AG04450 (cell line): Measurements from ENCODE around the gene CAMTA2. TPM values are rescaled to one million over a fixed set of nuclear protein-coding genes. Genes with fewer than 3 reads are reported as not detected.
A peak's percentile ranks its signal among the peaks of the same experiment; 100 is the strongest.

ENCODE experiments used
- CTCF ChIA-PET: fragments of 300-600, 350-600 bp; formaldehyde crosslinking; extraction: SDS; loops from one replicate; lab custom pipeline; 2022; ENCODE audit warnings: antibody characterized with exemption, inconsistent platforms; lab: Charles Lee
- POLR2A ChIA-PET: fragments of 350-600 bp; formaldehyde crosslinking; extraction: SDS; loops from one replicate; lab custom pipeline; 2021; ENCODE audit warnings: antibody characterized with exemption, inconsistent platforms; lab: Yijun Ruan, JAX
- DNase-seq: peaks from one replicate; pipeline ENCODE4 v3.0.0-alpha.2; 2011; ENCODE audit warnings: low read depth, low spot score
- H3K27ac ChIP-seq: one replicate; pipeline ENCODE4 v1.5.1; 2012; ENCODE audit warnings: low read depth, low read length, control low read depth
- H3K27me3 ChIP-seq: one replicate; pipeline ENCODE4 v1.6.0; 2012; ENCODE audit warnings: low read length; ENCODE audit not compliant: control insufficient read depth, insufficient read depth
- H3K4me3 ChIP-seq: 2 replicates; pipeline ENCODE4 v1.5.1; 2011; ENCODE audit warnings: mild to moderate bottlenecking, low read depth, low read length, control low read depth
- H3K9me3 ChIP-seq: 2 replicates; pipeline ENCODE4 v1.5.1; 2012; ENCODE audit warnings: low read length; ENCODE audit not compliant: control insufficient read depth, insufficient read depth
- polyA plus RNA-seq: library from polyadenylated mRNA; depleted of rRNA; stranded (reverse); fragments of >200 nt; gene quantifications from 2 replicates; pipeline ENCODE4 v1.2.3, GENCODE V29; 2011
- TF ChIP-seq, protein P1 (sequence below): IDR thresholded peaks from 2 replicates; pipeline ENCODE4 v1.5.1; 2011; ENCODE audit warnings: low read depth, low read length, control low read depth, inconsistent platforms

CAMTA2 gene
- polyA plus RNA-seq, 1 experiment = 18.0 TPM

DNA sequence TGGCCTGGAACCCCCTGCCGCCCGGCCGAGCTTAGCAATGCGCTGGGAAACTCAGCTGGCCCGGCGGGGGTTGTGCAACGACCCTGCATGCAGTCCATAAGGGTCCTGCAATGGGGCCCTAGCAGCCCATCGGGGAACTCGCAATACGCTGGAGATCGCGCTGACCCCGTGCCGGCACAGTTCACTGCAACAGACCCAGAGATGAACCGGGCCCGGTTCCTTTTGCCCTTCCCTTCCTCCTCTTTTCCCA is 48.0 kb downstream of the CAMTA2 start:
- Histone ChIP-seq H3K4me3 (peak overlapping the region; percentile 92), H3K9me3 (no peaks in the 10 kb centered on the region; the same call in 1 of the 2 replicates), H3K27me3 (no peaks in the 10 kb centered on the region), H3K27ac (peak overlapping the region; percentile 67)
- ChIA-PET POLR2A (interaction anchor here (1.0 to 2.4 kb wide), 11 partner anchors 9 to 143 kb away, joined by 3 to 55 read pairs (median 6); partner anchors contain the start of genes ENO3, INCA1, KIF1C and PFN1), CTCF (interaction anchor here (0.6 to 2.8 kb wide), 5 partner anchors 16 to 315 kb away, joined by 3 to 25 read pairs (median 5); partner anchors contain the start of gene CAMTA2)
- TF ChIP-seq, protein P1, sequence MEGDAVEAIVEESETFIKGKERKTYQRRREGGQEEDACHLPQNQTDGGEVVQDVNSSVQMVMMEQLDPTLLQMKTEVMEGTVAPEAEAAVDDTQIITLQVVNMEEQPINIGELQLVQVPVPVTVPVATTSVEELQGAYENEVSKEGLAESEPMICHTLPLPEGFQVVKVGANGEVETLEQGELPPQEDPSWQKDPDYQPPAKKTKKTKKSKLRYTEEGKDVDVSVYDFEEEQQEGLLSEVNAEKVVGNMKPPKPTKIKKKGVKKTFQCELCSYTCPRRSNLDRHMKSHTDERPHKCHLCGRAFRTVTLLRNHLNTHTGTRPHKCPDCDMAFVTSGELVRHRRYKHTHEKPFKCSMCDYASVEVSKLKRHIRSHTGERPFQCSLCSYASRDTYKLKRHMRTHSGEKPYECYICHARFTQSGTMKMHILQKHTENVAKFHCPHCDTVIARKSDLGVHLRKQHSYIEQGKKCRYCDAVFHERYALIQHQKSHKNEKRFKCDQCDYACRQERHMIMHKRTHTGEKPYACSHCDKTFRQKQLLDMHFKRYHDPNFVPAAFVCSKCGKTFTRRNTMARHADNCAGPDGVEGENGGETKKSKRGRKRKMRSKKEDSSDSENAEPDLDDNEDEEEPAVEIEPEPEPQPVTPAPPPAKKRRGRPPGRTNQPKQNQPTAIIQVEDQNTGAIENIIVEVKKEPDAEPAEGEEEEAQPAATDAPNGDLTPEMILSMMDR = no peak
- DNase-seq = no peak

DNA sequence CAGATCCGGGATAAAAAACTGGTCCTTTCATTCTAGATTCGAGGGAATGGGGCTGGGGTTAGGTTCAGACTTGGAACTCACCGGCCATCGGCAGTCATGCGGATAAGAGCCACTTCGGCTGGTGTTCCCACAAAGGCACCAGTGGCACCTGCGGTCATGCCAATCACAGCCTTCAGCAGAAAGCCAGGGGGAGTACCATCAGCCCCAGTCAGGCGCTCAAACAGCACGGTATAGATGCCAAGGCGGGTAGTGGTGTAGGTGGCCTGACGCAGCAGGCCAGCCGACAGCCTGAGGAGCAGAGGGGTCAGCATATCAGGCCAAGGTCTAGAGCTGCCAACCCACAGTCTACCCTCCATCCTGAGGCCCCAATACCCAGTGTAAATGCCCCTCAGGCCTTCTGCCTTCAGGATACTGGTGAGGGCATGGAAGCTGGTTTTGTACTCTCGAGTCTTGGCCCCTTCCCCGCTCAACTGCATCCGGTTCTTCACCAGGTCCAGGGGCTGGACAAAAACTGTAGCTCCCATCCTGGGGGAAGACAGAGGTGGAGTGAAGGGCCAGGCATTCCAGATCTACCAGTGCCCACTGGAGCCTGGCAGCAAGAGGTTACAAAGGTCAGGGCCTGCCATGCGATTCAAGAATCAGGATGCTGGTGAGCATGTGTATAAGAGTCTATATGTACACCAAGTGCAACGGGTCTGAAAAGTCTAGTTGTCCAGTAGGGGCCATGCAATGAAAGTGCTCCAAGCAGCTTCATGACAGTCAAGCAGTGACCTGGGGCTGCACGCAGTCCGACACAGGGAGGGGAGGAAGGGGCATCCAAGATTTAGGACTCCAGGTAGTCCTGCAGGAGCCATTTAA is 48.6 kb downstream of the CAMTA2 start:
- TF ChIP-seq, protein P1 = no peak
- no peak for DNase-seq
- Histone ChIP-seq H3K27ac (peak overlapping the region; percentile 67), H3K4me3 (peak overlapping the region; percentile 92), H3K27me3 (no peaks in the 10 kb centered on the region), H3K9me3 (no peaks in the 10 kb centered on the region; the same call in 1 of the 2 replicates)
- POLR2A ChIA-PET = interaction anchor here (0.5 to 2.4 kb wide), 9 partner anchors 9 to 516 kb away, joined by 3 to 55 read pairs (median 8); partner anchors contain the start of genes ENO3, INCA1, KIF1C and PFN1
- CTCF ChIA-PET = interaction anchor here (1.1 to 2.8 kb wide), 3 partner anchors 15 to 49 kb away, joined by 5 to 25 read pairs (median 5); partner anchors contain the start of gene CAMTA2

DNA sequence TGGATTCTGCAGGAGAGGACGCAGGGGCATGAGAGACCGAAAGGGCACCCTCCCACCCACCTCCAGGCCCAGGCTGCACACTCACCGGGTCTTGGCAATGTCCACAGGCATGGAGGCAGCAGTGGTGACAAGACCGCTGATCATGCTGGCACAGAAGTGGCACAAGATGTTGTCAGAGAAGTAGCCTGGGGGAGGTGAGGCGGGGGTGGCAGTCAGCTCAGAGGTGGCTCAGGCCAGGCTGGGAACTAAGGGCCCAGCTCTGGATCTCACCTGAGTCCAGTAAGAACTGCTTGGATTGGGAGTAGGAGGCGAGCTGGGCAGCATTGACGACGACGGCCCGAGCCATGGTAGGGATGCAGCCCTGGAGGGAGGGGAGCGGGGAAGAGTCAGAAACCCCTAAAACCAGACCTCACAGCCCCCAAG is 49.4 kb downstream of the CAMTA2 start:
- no peaks in the 10 kb centered on the region for H3K27me3 ChIP-seq
- POLR2A ChIA-PET = interaction anchor here (2.4 kb wide), 1 partner anchor 60 kb away, joined by 15 read pairs; the partner anchor contains the start of genes INCA1 and KIF1C
- H3K4me3 ChIP-seq = no peak overlapping the region
- DNase-seq = no peak
- TF ChIP-seq, protein P1 = no peak
- CTCF ChIA-PET = interaction anchor here (2.8 kb wide), 1 partner anchor 29 kb away, joined by 25 read pairs; no protein-coding TSS in a partner anchor
- H3K9me3 ChIP-seq = no peaks in the 10 kb centered on the region; the same call in 1 of the 2 replicates
- H3K27ac ChIP-seq = no peak overlapping the region

DNA sequence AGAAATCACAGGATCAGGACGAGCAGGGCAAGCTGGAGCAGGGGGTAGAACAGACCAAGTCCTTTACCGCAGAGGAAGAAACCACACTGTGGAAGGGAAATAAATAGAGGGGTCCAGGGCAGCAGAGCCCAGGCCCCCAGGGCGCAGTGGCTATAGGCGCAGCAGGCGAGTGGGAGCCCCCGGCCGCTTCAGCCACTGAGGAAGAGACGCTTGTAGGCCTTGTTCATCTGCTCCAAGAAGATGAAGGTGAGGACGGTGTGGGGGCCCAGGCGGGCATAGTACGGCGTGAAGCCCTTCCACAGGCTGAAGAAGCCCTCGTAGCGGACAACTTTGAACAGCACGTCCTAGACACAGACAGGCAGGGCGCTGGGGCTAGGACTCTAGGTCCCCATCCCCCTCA is 49.9 kb downstream of the CAMTA2 start:
- DNase-seq = no peak
- Histone ChIP-seq H3K9me3 (no peaks in the 10 kb centered on the region; the same call in 1 of the 2 replicates), H3K27ac (no peak overlapping the region), H3K4me3 (no peak overlapping the region), H3K27me3 (no peaks in the 10 kb centered on the region)
- TF ChIP-seq, protein P1 = no peak
- CTCF ChIA-PET = interaction anchor here (0.8 kb wide), 1 partner anchor 43 kb away, joined by 3 read pairs; no protein-coding TSS in a partner anchor
- POLR2A ChIA-PET = no interaction called here

DNA sequence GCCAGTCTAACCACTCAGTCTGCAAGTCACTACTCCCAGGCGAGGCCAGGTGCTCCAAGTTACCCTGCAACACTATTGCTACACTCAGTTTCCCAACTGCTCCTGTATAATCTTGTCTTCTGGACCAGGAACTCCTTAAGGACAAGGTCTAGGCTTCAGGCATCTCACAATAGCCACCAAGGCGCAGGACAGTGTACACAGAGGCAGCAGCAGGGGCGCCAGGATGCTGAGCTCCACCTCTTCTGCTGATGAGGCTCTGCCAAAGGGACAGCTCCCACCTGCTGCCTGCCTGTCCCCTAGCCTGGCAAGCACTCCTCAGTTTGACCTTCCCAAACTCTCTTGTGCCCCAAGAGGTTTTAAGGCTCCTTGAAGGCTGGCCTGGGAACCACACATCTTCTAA is 51.0 kb downstream of the CAMTA2 start:
- Histone ChIP-seq H3K4me3 (no peak overlapping the region), H3K27ac (no peak overlapping the region), H3K9me3 (no peaks in the 10 kb centered on the region; the same call in 1 of the 2 replicates), H3K27me3 (no peaks in the 10 kb centered on the region)
- ChIA-PET POLR2A (no interaction called here), CTCF (no interaction called here)
- TF ChIP-seq, protein P1 = no peak
- DNase-seq = no peak
